ENCODE results near the gene ENOX1.

ENOX1 gene

DNA sequence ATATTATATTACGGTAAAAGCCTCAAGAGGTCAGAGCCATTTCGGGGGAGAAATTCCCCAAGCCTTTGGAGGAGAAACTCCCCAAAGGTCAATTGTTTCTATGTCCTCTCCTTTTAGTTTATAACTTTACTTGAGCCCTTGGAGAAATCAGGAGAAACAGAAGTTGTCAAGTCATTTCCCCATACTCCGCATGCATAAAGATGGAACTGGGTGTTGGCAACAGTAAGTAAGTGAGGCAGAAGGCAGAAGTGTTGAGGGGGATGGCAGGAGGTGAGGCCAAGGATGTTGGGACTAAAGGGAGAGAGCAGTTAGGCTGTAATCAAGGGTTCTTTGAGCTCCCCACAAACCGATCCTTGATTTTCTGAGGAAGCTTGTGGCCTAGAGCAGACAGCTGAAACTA is 307.9 kb downstream of the ENOX1 start:
- TF ChIP-seq, protein P1, sequence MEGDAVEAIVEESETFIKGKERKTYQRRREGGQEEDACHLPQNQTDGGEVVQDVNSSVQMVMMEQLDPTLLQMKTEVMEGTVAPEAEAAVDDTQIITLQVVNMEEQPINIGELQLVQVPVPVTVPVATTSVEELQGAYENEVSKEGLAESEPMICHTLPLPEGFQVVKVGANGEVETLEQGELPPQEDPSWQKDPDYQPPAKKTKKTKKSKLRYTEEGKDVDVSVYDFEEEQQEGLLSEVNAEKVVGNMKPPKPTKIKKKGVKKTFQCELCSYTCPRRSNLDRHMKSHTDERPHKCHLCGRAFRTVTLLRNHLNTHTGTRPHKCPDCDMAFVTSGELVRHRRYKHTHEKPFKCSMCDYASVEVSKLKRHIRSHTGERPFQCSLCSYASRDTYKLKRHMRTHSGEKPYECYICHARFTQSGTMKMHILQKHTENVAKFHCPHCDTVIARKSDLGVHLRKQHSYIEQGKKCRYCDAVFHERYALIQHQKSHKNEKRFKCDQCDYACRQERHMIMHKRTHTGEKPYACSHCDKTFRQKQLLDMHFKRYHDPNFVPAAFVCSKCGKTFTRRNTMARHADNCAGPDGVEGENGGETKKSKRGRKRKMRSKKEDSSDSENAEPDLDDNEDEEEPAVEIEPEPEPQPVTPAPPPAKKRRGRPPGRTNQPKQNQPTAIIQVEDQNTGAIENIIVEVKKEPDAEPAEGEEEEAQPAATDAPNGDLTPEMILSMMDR (IDR thresholded peaks at IDR 0.05) = no peak

- TF ChIP-seq, protein P1 (IDR thresholded peaks at IDR 0.05) = no peak
These were observed 308.6 kb downstream of the ENOX1 start for GRCh38 chr13:43478211-43478610.

- TF ChIP-seq, protein P1 (IDR thresholded peaks at IDR 0.05) = no peak
These were observed 311.6 kb downstream of the ENOX1 start for GRCh38 chr13:43475140-43475539.

- TF ChIP-seq, protein P1 (IDR thresholded peaks at IDR 0.05) = no peak
These were observed 313.3 kb downstream of the ENOX1 start for GRCh38 chr13:43473437-43473836.

DNA sequence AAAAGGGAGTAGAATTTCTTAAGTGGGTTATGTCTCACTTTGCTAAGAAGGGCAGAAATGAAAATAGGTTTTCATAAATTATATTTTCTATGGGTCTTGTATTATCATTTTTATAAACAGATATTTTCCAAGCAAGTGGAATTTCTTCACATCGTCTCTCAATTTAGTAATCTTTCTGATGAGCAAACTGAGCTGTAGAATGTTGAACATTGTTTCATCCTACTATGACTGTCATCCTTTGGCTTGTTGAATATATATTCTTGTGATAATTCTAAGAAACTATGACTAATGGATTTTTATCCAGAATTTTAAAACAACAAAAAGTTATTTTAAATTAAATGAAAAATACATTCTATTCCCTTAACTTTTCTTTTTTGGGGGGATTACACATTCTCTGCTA is 313.8 kb downstream of the ENOX1 start:
- TF ChIP-seq, protein P1 (IDR thresholded peaks at IDR 0.05) = no peak

GRCh38 chr13:43472339-43472738 is 314.4 kb downstream of the ENOX1 start:
- TF ChIP-seq, protein P1 (IDR thresholded peaks at IDR 0.05) = no peak

DNA sequence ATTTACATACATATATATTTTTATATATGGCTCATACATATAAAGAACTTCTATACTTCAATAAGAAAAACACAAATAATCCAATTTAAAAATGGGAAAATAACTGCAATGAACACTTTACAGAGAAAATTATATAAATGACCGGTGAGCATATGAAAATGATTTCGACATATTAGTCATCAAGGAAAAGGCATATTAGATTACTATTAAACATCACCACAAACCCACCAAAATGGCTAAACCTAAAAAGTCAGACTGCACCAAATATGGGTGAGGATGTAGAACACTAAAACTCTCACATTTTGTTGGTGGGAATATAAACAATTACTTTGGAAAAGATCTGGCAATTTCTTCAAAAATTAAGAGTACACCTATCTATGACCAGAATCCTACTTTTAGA is 316.2 kb downstream of the ENOX1 start:
- TF ChIP-seq, protein P1 (IDR thresholded peaks at IDR 0.05) = no peak

GRCh38 chr13:43469791-43470190 is 317.0 kb downstream of the ENOX1 start:
- TF ChIP-seq, protein P1 (IDR thresholded peaks at IDR 0.05) = no peak

Measured in LNCAP (cell line).